Measurements from ENCODE around the gene DOCK7.
"Not testable (repeated sequence)": the region's sequence is repeated elsewhere in the genome, so short reads cannot be mapped to it uniquely, and the experiment has no call there.

The DOCK7 gene

GRCh38 chr1:62706985-62707743 is 19.0 kb upstream of the DOCK7 start:
- Histone ChIP-seq H2BK12ac (ENCODE audit: low read length in 2 of 2) (no peak overlapping the region), H2AK5ac (ENCODE audit: low read length, severe bottlenecking) (no peak overlapping the region), H3K4me3 (ENCODE audit: insufficient read depth in 1 of 2, low read depth in 1 of 2, low read length in 2 of 2) (no peak overlapping the region), H3K4me2 (ENCODE audit: low read length, poor library complexity, severe bottlenecking) (no peak overlapping the region), H2BK5ac (ENCODE audit: low read depth, low read length, poor library complexity, severe bottlenecking) (no peak overlapping the region), H3K4me1 (ENCODE audit: control insufficient read depth, insufficient read depth, low read depth, low read length) (no peaks in the 10 kb centered on the region), H3K27ac (ENCODE audit: low read length, poor library complexity, severe bottlenecking) (no peak overlapping the region), H4K8ac (ENCODE audit: low read length) (no peak overlapping the region), H3K79me1 (replicated peaks; ENCODE audit: low read length, poor library complexity, severe bottlenecking) (no peaks in the 10 kb centered on the region), H3K9me3 (ENCODE audit: control insufficient read depth, low read length) (no peaks in the 10 kb centered on the region), H4K91ac (ENCODE audit: low read length) (no peak overlapping the region), H2AFZ (ENCODE audit: low read depth, low read length) (no peak overlapping the region), H2BK120ac (ENCODE audit: low read depth, low read length) (no peak overlapping the region), H2BK15ac (ENCODE audit: low read depth, poor library complexity, severe bottlenecking) (no peak overlapping the region), H3K36me3 (ENCODE audit: control insufficient read depth in 1 of 2, insufficient read depth in 2 of 2, low read depth in 1 of 2, low read length in 2 of 2) (no peaks in the 10 kb centered on the region), H3K18ac (ENCODE audit: low read depth in 1 of 2, low read length in 2 of 2) (no peak overlapping the region), H3K27me3 (ENCODE audit: control insufficient read depth in 1 of 2, insufficient read depth in 1 of 2, low read length in 2 of 2) (no peaks in the 10 kb centered on the region), H3K4ac (ENCODE audit: low read depth in 1 of 2, low read length in 2 of 2) (no peak overlapping the region), H3K23ac (ENCODE audit: low read length in 2 of 2) (no peak overlapping the region), H3K14ac (ENCODE audit: low read length in 2 of 2) (no peak overlapping the region), H3K9ac (ENCODE audit: low read length) (no peak overlapping the region)
- 95% methylated on average over 6 of the region's 7 CpGs for WGBS
- DNase-seq, result no peak

GRCh38 chr1:62698161-62698560 is 10.0 kb upstream of the DOCK7 start:
- H2AK5ac ChIP-seq (ENCODE audit: low read length, severe bottlenecking); H4K91ac ChIP-seq (ENCODE audit: low read length); H2BK5ac ChIP-seq (ENCODE audit: low read depth, low read length, poor library complexity, severe bottlenecking); H2BK15ac ChIP-seq (ENCODE audit: low read depth, poor library complexity, severe bottlenecking); H3K4me1 ChIP-seq (ENCODE audit: control insufficient read depth, insufficient read depth, low read depth, low read length); H3K9me3 ChIP-seq (ENCODE audit: control insufficient read depth, low read length); H2BK12ac ChIP-seq (ENCODE audit: low read length in 2 of 2); H2AFZ ChIP-seq (ENCODE audit: low read depth, low read length); H4K8ac ChIP-seq (ENCODE audit: low read length); H3K4me3 ChIP-seq (ENCODE audit: insufficient read depth in 1 of 2, low read depth in 1 of 2, low read length in 2 of 2); H3K4me2 ChIP-seq (ENCODE audit: low read length, poor library complexity, severe bottlenecking); H3K18ac ChIP-seq (ENCODE audit: low read depth in 1 of 2, low read length in 2 of 2); H3K23ac ChIP-seq (ENCODE audit: low read length in 2 of 2); H3K36me3 ChIP-seq (ENCODE audit: control insufficient read depth in 1 of 2, insufficient read depth in 2 of 2, low read depth in 1 of 2, low read length in 2 of 2); H3K4ac ChIP-seq (ENCODE audit: low read depth in 1 of 2, low read length in 2 of 2); H2BK120ac ChIP-seq (ENCODE audit: low read depth, low read length); H3K79me1 ChIP-seq (replicated peaks; ENCODE audit: low read length, poor library complexity, severe bottlenecking); H3K14ac ChIP-seq (ENCODE audit: low read length in 2 of 2); DNase-seq; H3K27me3 ChIP-seq (ENCODE audit: control insufficient read depth in 1 of 2, insufficient read depth in 1 of 2, low read length in 2 of 2); H3K9ac ChIP-seq (ENCODE audit: low read length); H3K27ac ChIP-seq (ENCODE audit: low read length, poor library complexity, severe bottlenecking): not testable (repeated sequence)
- 86% methylated on average over 5 of the region's 5 CpGs for WGBS

GRCh38 chr1:62694479-62694878 is 6.3 kb upstream of the DOCK7 start:
- not testable (repeated sequence) for H3K27ac ChIP-seq (ENCODE audit: low read length, poor library complexity, severe bottlenecking); DNase-seq; H2AK5ac ChIP-seq (ENCODE audit: low read length, severe bottlenecking); H3K18ac ChIP-seq (ENCODE audit: low read depth in 1 of 2, low read length in 2 of 2); H4K91ac ChIP-seq (ENCODE audit: low read length); H2BK5ac ChIP-seq (ENCODE audit: low read depth, low read length, poor library complexity, severe bottlenecking); H2AFZ ChIP-seq (ENCODE audit: low read depth, low read length); H3K4me1 ChIP-seq (ENCODE audit: control insufficient read depth, insufficient read depth, low read depth, low read length); H3K14ac ChIP-seq (ENCODE audit: low read length in 2 of 2); H3K4me3 ChIP-seq (ENCODE audit: insufficient read depth in 1 of 2, low read depth in 1 of 2, low read length in 2 of 2); H3K36me3 ChIP-seq (ENCODE audit: control insufficient read depth in 1 of 2, insufficient read depth in 2 of 2, low read depth in 1 of 2, low read length in 2 of 2); H3K27me3 ChIP-seq (ENCODE audit: control insufficient read depth in 1 of 2, insufficient read depth in 1 of 2, low read length in 2 of 2); H3K4ac ChIP-seq (ENCODE audit: low read depth in 1 of 2, low read length in 2 of 2); H4K8ac ChIP-seq (ENCODE audit: low read length); H3K4me2 ChIP-seq (ENCODE audit: low read length, poor library complexity, severe bottlenecking); H3K23ac ChIP-seq (ENCODE audit: low read length in 2 of 2); H3K9ac ChIP-seq (ENCODE audit: low read length); H2BK15ac ChIP-seq (ENCODE audit: low read depth, poor library complexity, severe bottlenecking); H3K9me3 ChIP-seq (ENCODE audit: control insufficient read depth, low read length); H2BK120ac ChIP-seq (ENCODE audit: low read depth, low read length); H2BK12ac ChIP-seq (ENCODE audit: low read length in 2 of 2)
- 92% methylated on average over 7 of the region's 7 CpGs for WGBS
- peaks cover 12% of the 10 kb centered on the region for H3K79me1 ChIP-seq (replicated peaks; ENCODE audit: low read length, poor library complexity, severe bottlenecking)

GRCh38 chr1:62693123-62693522 is 4.9 kb upstream of the DOCK7 start:
- Histone ChIP-seq H3K18ac (ENCODE audit: low read depth in 1 of 2, low read length in 2 of 2) (no peak overlapping the region), H3K36me3 (ENCODE audit: control insufficient read depth in 1 of 2, insufficient read depth in 2 of 2, low read depth in 1 of 2, low read length in 2 of 2) (no peaks in the 10 kb centered on the region), H3K4me2 (ENCODE audit: low read length, poor library complexity, severe bottlenecking) (no peak overlapping the region), H3K4me1 (ENCODE audit: control insufficient read depth, insufficient read depth, low read depth, low read length) (peaks cover 6% of the 10 kb centered on the region), H3K79me1 (replicated peaks; ENCODE audit: low read length, poor library complexity, severe bottlenecking) (peaks cover 12% of the 10 kb centered on the region), H4K8ac (ENCODE audit: low read length) (no peak overlapping the region), H2BK120ac (ENCODE audit: low read depth, low read length) (no peak overlapping the region), H3K9ac (ENCODE audit: low read length) (no peak overlapping the region), H3K9me3 (ENCODE audit: control insufficient read depth, low read length) (no peaks in the 10 kb centered on the region), H3K27ac (ENCODE audit: low read length, poor library complexity, severe bottlenecking) (no peak overlapping the region), H2AFZ (ENCODE audit: low read depth, low read length) (no peak overlapping the region), H2AK5ac (ENCODE audit: low read length, severe bottlenecking) (no peak overlapping the region), H3K27me3 (ENCODE audit: control insufficient read depth in 1 of 2, insufficient read depth in 1 of 2, low read length in 2 of 2) (no peaks in the 10 kb centered on the region), H4K91ac (ENCODE audit: low read length) (no peak overlapping the region), H3K4ac (ENCODE audit: low read depth in 1 of 2, low read length in 2 of 2) (no peak overlapping the region), H3K14ac (ENCODE audit: low read length in 2 of 2) (no peak overlapping the region), H2BK12ac (ENCODE audit: low read length in 2 of 2) (peak overlapping the region; percentile 45 to 49), H2BK15ac (ENCODE audit: low read depth, poor library complexity, severe bottlenecking) (no peak overlapping the region), H2BK5ac (ENCODE audit: low read depth, low read length, poor library complexity, severe bottlenecking) (no peak overlapping the region), H3K23ac (ENCODE audit: low read length in 2 of 2) (no peak overlapping the region), H3K4me3 (ENCODE audit: insufficient read depth in 1 of 2, low read depth in 1 of 2, low read length in 2 of 2) (no peak overlapping the region)
- 100% methylated on average over 3 of the region's 4 CpGs for WGBS
- DNase-seq, result no peak

All from mesenchymal stem cell (in vitro differentiated cells and primary cell).